H1 (cell line): ENCODE data around the gene SPARC. TPM values are rescaled to one million over a fixed set of nuclear protein-coding genes. Genes with fewer than 3 reads are reported as not detected.

Experiments used
- CBX8 ChIP-seq: fragments of 300-800, 300-1000 bp; sonication (generic); IDR thresholded peaks from 2 replicates; pipeline ENCODE4 v1.7.1; 2016; ENCODE audit warnings: low read depth, low read length, borderline replicate concordance
- EGR1 ChIP-seq: IDR thresholded peaks from 2 replicates; pipeline ENCODE4 v1.6.1; 2011; ENCODE audit warnings: low read depth, low read length, borderline replicate concordance
- EP300 ChIP-seq, 2 experiments: IDR thresholded peaks; 1 replicate in 1 of 2; 2 replicates in 1 of 2; pipeline ENCODE4 v1.6.1; 2011 to 2012; ENCODE audit warnings: low read depth in 2 of 2, low read length in 2 of 2, mild to moderate bottlenecking in 2 of 2, borderline replicate concordance in 1 of 2, inconsistent platforms in 1 of 2, moderate library complexity in 1 of 2
- GTF2F1 ChIP-seq: IDR thresholded peaks from 2 replicates; pipeline ENCODE4 v1.6.1; 2012; ENCODE audit warnings: low read depth, low read length, improper control_type of control experiment, borderline replicate concordance
- SIRT6 ChIP-seq: IDR thresholded peaks from one replicate; pipeline ENCODE4 v1.7.1; 2012; ENCODE audit warnings: low read length, inconsistent platforms
- polyA plus RNA-seq, 7 experiments: library from polyadenylated mRNA; depleted of rRNA in 3 of 7; stranded (reverse) in 5 of 7; unstranded in 2 of 7; fragments of >200 nt in 5 of 7; fragments of 200-250 nt in 2 of 7; gene quantifications; 1 replicate in 5 of 7; 2 replicates in 1 of 7; 4 replicates in 1 of 7; pipeline versions ENCODE4 v1.2.1 to v1.2.3, GENCODE V29; 2011 to 2013; ENCODE audit warnings: missing spikeins in 2 of 7, mixed read lengths in 2 of 7
- total RNA-seq: library from RNA; stranded (reverse); fragmentation: NEBNext Ultra II Directional; extraction: Animal tissue kit (Norgen Biotek cat#: 25700); gene quantifications from 2 replicates; pipeline ENCODE4 v1.2.1, GENCODE V29; 2021

Gene SPARC
- total and polyA plus RNA-seq, 2 of the 8 experiments (the other 6 are each of a cell fraction or from before 2014, with no cell fraction given) = 375 to 438 TPM

- TF ChIP-seq EP300 (IDR thresholded peaks at IDR 0.05; ENCODE audit: borderline replicate concordance in 1 of 2, low read depth in 2 of 2, low read length in 2 of 2) (no peak), CBX8 (no peak), GTF2F1 (no peak), EGR1 (no peak), SIRT6 (no peak)
- TF ChIP-seq, all 59 proteins: peak for 0
These were observed 21.4 kb upstream of the SPARC start (continued) for GRCh38 chr5:151708126-151708525.
